SK-N-SH (cell line): Measurements from ENCODE around the gene PDZD8. TPM values are rescaled to one million over a fixed set of nuclear protein-coding genes. Genes with fewer than 3 reads are reported as not detected.

ENCODE experiments used
- CTCF ChIA-PET: fragments of 300-600, 350-600 bp; formaldehyde crosslinking; extraction: SDS; loops from one replicate; lab custom pipeline; 2021; lab: Yijun Ruan, JAX
- POLR2A ChIA-PET: fragments of 350-600 bp; sonication (Branson Sonifier 250); formaldehyde crosslinking; extraction: SDS; loops from one replicate; lab custom pipeline; 2020; ENCODE audit warnings: antibody characterized with exemption, inconsistent platforms; lab: Yijun Ruan, JAX
- DNase-seq: peaks from one replicate; pipeline ENCODE4 v3.0.0; 2012
- H2AFZ ChIP-seq: fragments of 200-600 bp; sonication (generic); 2 replicates; pipeline ENCODE4 v1.8.1; 2016; ENCODE audit warnings: antibody characterized with exemption, mild to moderate bottlenecking, low read depth
- H3F3A ChIP-seq: fragments of 200-600 bp; sonication (generic); replicated peaks from 2 replicates; pipeline ENCODE3; 2016; ENCODE audit warnings: antibody characterized with exemption, mild to moderate bottlenecking; ENCODE audit not compliant: insufficient read depth
- H3K27ac ChIP-seq, 2 experiments: fragments of 200-500 bp in 1 of 2; fragments of 200-600 bp in 1 of 2; sonication (Bioruptor generic) in 1 of 2; sonication (generic), shearing (Covaris generic) in 1 of 2; 2 replicates each; pipeline versions ENCODE4 v1.5.1 to v1.6.1; 2014 to 2016; ENCODE audit warnings: low read depth in 2 of 2, inconsistent platforms in 1 of 2, low read length in 1 of 2, mild to moderate bottlenecking in 1 of 2, mixed read lengths in 1 of 2
- H3K27me3 ChIP-seq: fragments of 200-600 bp; sonication (generic), shearing (Covaris generic); 2 replicates; pipeline ENCODE4 v1.6.1; 2016; ENCODE audit warnings: mixed run types; ENCODE audit not compliant: insufficient read depth
- H3K36me3 ChIP-seq, 2 experiments: fragments of 200-500 bp in 1 of 2; fragments of 200-600 bp in 1 of 2; sonication (Bioruptor generic) in 1 of 2; sonication (generic) in 1 of 2; replicated peaks in 1 of 2; 2 replicates each; pipeline versions ENCODE3 to v1.5.1; 2014 to 2016; ENCODE audit warnings: low read length in 1 of 2, mild to moderate bottlenecking in 1 of 2; ENCODE audit not compliant: insufficient read depth in 2 of 2, control insufficient read depth in 1 of 2
- H3K4me1 ChIP-seq, 2 experiments: fragments of 200-500 bp in 1 of 2; fragments of 200-600 bp in 1 of 2; sonication (Bioruptor generic) in 1 of 2; sonication (generic), shearing (Covaris generic) in 1 of 2; 2 replicates each; pipeline versions ENCODE4 v1.5.1 to v1.6.1; 2014 to 2016; ENCODE audit warnings: low read depth in 1 of 2, low read length in 1 of 2, mixed run types in 1 of 2; ENCODE audit not compliant: insufficient read depth in 2 of 2, control insufficient read depth in 1 of 2
- H3K4me2 ChIP-seq: fragments of 200-600 bp; sonication (generic), shearing (Covaris generic); 2 replicates; pipeline ENCODE4 v1.6.1; 2017; ENCODE audit warnings: mixed run types
- H3K4me3 ChIP-seq, 2 experiments: fragments of 200-500 bp in 1 of 2; fragments of 200-600 bp in 1 of 2; sonication (Bioruptor generic) in 1 of 2; sonication (generic), shearing (Covaris generic) in 1 of 2; 2 replicates each; pipeline versions ENCODE4 v1.5.1 to v1.8.1; 2014 to 2016; ENCODE audit warnings: low read depth in 2 of 2, inconsistent platforms in 1 of 2, low read length in 1 of 2, mild to moderate bottlenecking in 1 of 2, mixed read lengths in 1 of 2, moderate library complexity in 1 of 2
- H3K79me2 ChIP-seq: fragments of 200-600 bp; sonication (generic); 2 replicates; pipeline ENCODE4 v1.8.1; 2017; ENCODE audit warnings: mild to moderate bottlenecking; ENCODE audit not compliant: insufficient read depth
- H3K9ac ChIP-seq: fragments of 200-600 bp; sonication (generic); 2 replicates; pipeline ENCODE4 v1.6.1; 2017; ENCODE audit warnings: mixed run types
- H3K9me2 ChIP-seq: fragments of 200-600 bp; sonication (generic); 2 replicates; pipeline ENCODE4 v1.6.1; 2017; ENCODE audit warnings: mixed run types
- H3K9me3 ChIP-seq: fragments of 200-600 bp; sonication (generic); 2 replicates; pipeline ENCODE4 v1.6.1; 2017; ENCODE audit warnings: mixed run types, mild to moderate bottlenecking, moderate library complexity
- H4K20me1 ChIP-seq: fragments of 200-600 bp; sonication (generic); 2 replicates; pipeline ENCODE4 v1.6.1; 2017; ENCODE audit warnings: mild to moderate bottlenecking, mixed run types; ENCODE audit not compliant: insufficient read depth
- CHD2 ChIP-seq: fragments of 150-350 bp; IDR thresholded peaks from 2 replicates; pipeline ENCODE4 v1.6.1; 2018; ENCODE audit warnings: low read length; ENCODE audit not compliant: partially characterized antibody
- CTCF ChIP-seq: fragments of 200-600 bp; sonication (generic); IDR thresholded peaks from 2 replicates; pipeline ENCODE4 v1.6.1; 2017; ENCODE audit warnings: antibody characterized with exemption, mild to moderate bottlenecking, moderate library complexity
- GABPA ChIP-seq: IDR thresholded peaks from 2 replicates; pipeline ENCODE4 v1.4.0; 2012; ENCODE audit warnings: low read depth, mild to moderate bottlenecking
- POLR2AphosphoS5 ChIP-seq: IDR thresholded peaks from 2 replicates; pipeline ENCODE4 v1.6.1; 2012; ENCODE audit warnings: low read depth, low read length
- RAD21 ChIP-seq: IDR thresholded peaks from 2 replicates; pipeline ENCODE4 v1.6.1; 2012; ENCODE audit warnings: mild to moderate bottlenecking, low read length
- REST ChIP-seq: IDR thresholded peaks from 2 replicates; pipeline ENCODE4 v1.6.1; 2012; ENCODE audit warnings: mild to moderate bottlenecking, low read depth, low read length, moderate library complexity
- RXRA ChIP-seq: IDR thresholded peaks from 2 replicates; pipeline ENCODE4 v1.4.0; 2012; ENCODE audit warnings: low read depth, mild to moderate bottlenecking, borderline replicate concordance
- TCF12 ChIP-seq: IDR thresholded peaks from 2 replicates; pipeline ENCODE4 v1.4.0; 2012
- TEAD4 ChIP-seq: IDR thresholded peaks from 2 replicates; pipeline ENCODE4 v1.4.0; 2012; ENCODE audit warnings: mild to moderate bottlenecking, borderline replicate concordance; ENCODE audit not compliant: insufficient read depth
- WGBS: methylation state at CpG from one replicate; pipeline ENCODE4 v1.1.6; 2017; ENCODE audit warnings: low lambda C conversion rate; 5-methylcytosine and 5-hydroxymethylcytosine counted together
- polyA plus RNA-seq, 3 experiments: library from polyadenylated mRNA; depleted of rRNA; stranded (reverse); fragments of >200 nt; gene quantifications; 2 replicates each; pipeline ENCODE4 v1.2.3, GENCODE V29; 2012

Gene PDZD8
- polyA plus RNA-seq, 1 of the 3 experiments (the other 2 are of a cell fraction): 6.6 TPM

GRCh38 chr10:117254774-117255735 lies 120.2 kb downstream of the PDZD8 start:
- peaks cover 0 to 5% of the 10 kb centered on the region in 2 experiments; a peak in 1 of 4 replicates for H3K4me1 ChIP-seq
- no peaks in the 10 kb centered on the region for H3K79me2 ChIP-seq
- POLR2A ChIA-PET: no interaction called here
- no peak overlapping the region for H3K4me3 ChIP-seq
- H3K9me3 ChIP-seq: no peaks in the 10 kb centered on the region
- no peak overlapping the region for H3K27ac ChIP-seq
- no peaks in the 10 kb centered on the region for H3K9me2 ChIP-seq
- TF ChIP-seq TEAD4 (no peak), RAD21 (no peak), POLR2AphosphoS5 (no peak), CHD2 (no peak), CTCF (no peak), TCF12 (no peak)
- WGBS: 68% methylated on average over 26 of the region's 26 CpGs
- H3K27me3 ChIP-seq: no peaks in the 10 kb centered on the region; the same call in 1 of the 2 replicates
- H3F3A ChIP-seq: no peaks in the 10 kb centered on the region
- DNase-seq: no peak
- no peak overlapping the region for H3K9ac ChIP-seq
- no peak overlapping the region for H3K4me2 ChIP-seq
- no peak overlapping the region for H2AFZ ChIP-seq
- H3K36me3 ChIP-seq: no peaks in the 10 kb centered on the region
- no peaks in the 10 kb centered on the region for H4K20me1 ChIP-seq
- CTCF ChIA-PET: no interaction called here

GRCh38 chr10:117254338-117254737 lies 120.9 kb downstream of the PDZD8 start:
- no peak overlapping the region for H3K27ac ChIP-seq
- H3K9me2 ChIP-seq: no peaks in the 10 kb centered on the region
- no peak overlapping the region for H3K4me3 ChIP-seq
- POLR2A ChIA-PET: no interaction called here
- no peaks in the 10 kb centered on the region for H4K20me1 ChIP-seq
- H3K4me1 ChIP-seq: peaks cover 0 to 9% of the 10 kb centered on the region in 2 experiments; a peak in 2 of 4 replicates
- TF ChIP-seq RXRA: no peak
- no peak for TF ChIP-seq RAD21
- 0 out of 2 replicates have a peak, but pooled peaks have one; percentile 28 for TF ChIP-seq REST
- TF ChIP-seq GABPA: no peak
- no peak overlapping the region for H2AFZ ChIP-seq
- 50% methylated on average over 6 of the region's 9 CpGs for WGBS
- H3K79me2 ChIP-seq: no peaks in the 10 kb centered on the region
- no peaks in the 10 kb centered on the region for H3K36me3 ChIP-seq
- CTCF ChIA-PET: interaction anchor here (1.0 kb wide), 1 partner anchor 38 kb away, joined by 6 read pairs; no protein-coding TSS in a partner anchor
- H3K4me2 ChIP-seq: no peak overlapping the region
- H3K9me3 ChIP-seq: no peaks in the 10 kb centered on the region
- no peak overlapping the region for H3K9ac ChIP-seq
- no peaks in the 10 kb centered on the region for H3F3A ChIP-seq
- DNase-seq: no peak
- no peaks in the 10 kb centered on the region; the same call in 1 of the 2 replicates for H3K27me3 ChIP-seq
